Liver (tissue), 9 donors: ENCODE data around the gene PGS1. TPM values are rescaled to one million over a fixed set of nuclear protein-coding genes. Genes with fewer than 3 reads are reported as not detected.
"Not testable (repeated sequence)": the region's sequence is repeated elsewhere in the genome, so short reads cannot be mapped to it uniquely, and the experiment has no call there.

Experiments
- DNase-seq: peaks from one replicate; pipeline ENCODE4 v3.0.0-alpha.2; 2017; ENCODE audit warnings: low spot score
- H3K27ac ChIP-seq, 2 donors: one replicate each; pipeline ENCODE4 v1.7.0; 2013; ENCODE audit warnings: inconsistent platforms in 2 of 2, low read length in 2 of 2, control low read depth in 1 of 2, low read depth in 1 of 2, mild to moderate bottlenecking in 1 of 2
- H3K27me3 ChIP-seq, 4 donors: one replicate each; pipeline versions ENCODE4 v1.6.1 to v1.7.0; 2013; ENCODE audit warnings: low read length in 3 of 4, inconsistent platforms in 1 of 4, mild to moderate bottlenecking in 1 of 4, moderate library complexity in 1 of 4; ENCODE audit not compliant: control insufficient read depth in 4 of 4, insufficient read depth in 4 of 4
- H3K36me3 ChIP-seq, 4 donors: one replicate each; pipeline versions ENCODE4 v1.6.1 to v1.7.0; 2013; ENCODE audit warnings: low read length in 3 of 4, mild to moderate bottlenecking in 3 of 4, low read depth in 1 of 4, moderate library complexity in 1 of 4; ENCODE audit not compliant: control insufficient read depth in 4 of 4, insufficient read depth in 3 of 4
- H3K4me1 ChIP-seq, 4 donors: one replicate each; pipeline versions ENCODE4 v1.6.1 to v1.7.0; 2013; ENCODE audit warnings: low read length in 3 of 4, mild to moderate bottlenecking in 3 of 4, moderate library complexity in 1 of 4; ENCODE audit not compliant: control insufficient read depth in 4 of 4, insufficient read depth in 4 of 4
- H3K4me3 ChIP-seq, 3 donors: one replicate each; pipeline versions ENCODE4 v1.6.1 to v1.7.0; 2013; ENCODE audit warnings: low read length in 3 of 3, control low read depth in 1 of 3, low read depth in 1 of 3, mild to moderate bottlenecking in 1 of 3
- H3K9ac ChIP-seq, 2 donors: one replicate each; pipeline ENCODE4 v1.7.0; 2013; ENCODE audit warnings: low read length in 2 of 2, mild to moderate bottlenecking in 2 of 2, moderate library complexity in 2 of 2, control low read depth in 1 of 2, low read depth in 1 of 2
- H3K9me3 ChIP-seq, 4 donors: one replicate each; pipeline versions ENCODE4 v1.6.1 to v1.7.0; 2013; ENCODE audit warnings: low read length in 3 of 4; ENCODE audit not compliant: control insufficient read depth in 4 of 4
- ATF3 ChIP-seq: IDR thresholded peaks from 2 replicates; pipeline ENCODE4 v1.6.1; 2016; ENCODE audit warnings: antibody characterized with exemption
- EGR1 ChIP-seq, 2 donors: IDR thresholded peaks; 2 replicates each; pipeline ENCODE4 v1.6.1; 2016 to 2018; ENCODE audit warnings: antibody characterized with exemption in 2 of 2, low read depth in 2 of 2
- FOXA1 ChIP-seq: IDR thresholded peaks from 2 replicates; pipeline ENCODE4 v1.6.1; 2016; ENCODE audit warnings: antibody characterized with exemption
- FOXA2 ChIP-seq: IDR thresholded peaks from 2 replicates; pipeline ENCODE4 v1.6.1; 2016; ENCODE audit warnings: antibody characterized with exemption
- GABPA ChIP-seq, 2 donors: IDR thresholded peaks in 1 of 2; conservative IDR thresholded peaks in 1 of 2; 2 replicates each; pipeline ENCODE4 v1.6.1; 2016; ENCODE audit warnings: antibody characterized with exemption in 2 of 2, mild to moderate bottlenecking in 1 of 2, moderate library complexity in 1 of 2
- HNF4A ChIP-seq, 2 donors: conservative IDR thresholded peaks; 2 replicates each; pipeline ENCODE4 v1.6.1; 2016; ENCODE audit warnings: antibody characterized with exemption in 2 of 2, mild to moderate bottlenecking in 2 of 2
- HNF4G ChIP-seq: IDR thresholded peaks from 2 replicates; pipeline ENCODE4 v1.6.1; 2016; ENCODE audit warnings: antibody characterized with exemption
- NR2F2 ChIP-seq: IDR thresholded peaks from 2 replicates; pipeline ENCODE4 v1.6.1; 2016; ENCODE audit warnings: antibody characterized with exemption
- RAD21 ChIP-seq, 2 donors: IDR thresholded peaks; 2 replicates each; pipeline ENCODE4 v1.6.1; 2016; ENCODE audit warnings: antibody characterized with exemption in 2 of 2, mild to moderate bottlenecking in 2 of 2
- RXRA ChIP-seq, 2 donors: IDR thresholded peaks; 2 replicates each; pipeline ENCODE4 v1.6.1; 2017 to 2018; ENCODE audit warnings: antibody characterized with exemption in 2 of 2, mild to moderate bottlenecking in 1 of 2
- SP1 ChIP-seq: IDR thresholded peaks from 2 replicates; pipeline ENCODE4 v1.6.1; 2018; ENCODE audit warnings: antibody characterized with exemption, mild to moderate bottlenecking
- TAF1 ChIP-seq: conservative IDR thresholded peaks from 2 replicates; pipeline ENCODE4 v1.6.1; 2016; ENCODE audit warnings: antibody characterized with exemption, mild to moderate bottlenecking
- YY1 ChIP-seq: IDR thresholded peaks from 2 replicates; pipeline ENCODE4 v1.6.1; 2016; ENCODE audit warnings: antibody characterized with exemption, mild to moderate bottlenecking
- WGBS: extraction: QIAGEN DNeasy Blood & Tissue Kit; methylation state at CpG from one replicate; pipeline ENCODE4 v1.1.7; 2013; 5-methylcytosine and 5-hydroxymethylcytosine counted together
- polyA plus RNA-seq, 2 donors: library from polyadenylated mRNA; stranded (reverse) in 1 of 2; unstranded in 1 of 2; fragments of 200-250 nt in 1 of 2; fragments of >200 nt in 1 of 2; fragmentation: Nextera tagmentation in 1 of 2; extraction: Ambion mirVana in 1 of 2; gene quantifications; one replicate each; pipeline versions ENCODE4 v1.2.1 to v1.2.3, GENCODE V29; 2013 to 2015
- total RNA-seq, 2 donors: library from RNA; depleted of rRNA; stranded (reverse); fragments of >200 nt; gene quantifications; one replicate each; pipeline ENCODE4 v1.2.3, GENCODE V29; 2014
- TF ChIP-seq, protein P1 (sequence below): fragments of 150-350 bp; IDR thresholded peaks from 2 replicates; pipeline ENCODE4 v1.5.1; 2017; ENCODE audit warnings: improper control_type of control experiment, low read depth, low read length; ENCODE audit not compliant: missing input control
- TF ChIP-seq, protein P2 (sequence below): IDR thresholded peaks from 2 replicates; pipeline ENCODE4 v1.6.1; 2016; ENCODE audit warnings: antibody characterized with exemption
- TF ChIP-seq, protein P3 (sequence below): IDR thresholded peaks from 2 replicates; pipeline ENCODE4 v1.6.1; 2016; ENCODE audit warnings: antibody characterized with exemption
- TF ChIP-seq, protein P4 (sequence below): IDR thresholded peaks from 2 replicates; pipeline ENCODE4 v1.6.1; 2016; ENCODE audit warnings: antibody characterized with exemption, mild to moderate bottlenecking
- donor health status: healthy.
- donor health status: healthy.
- donor health status: healthy.
- donor health status: healthy.
- donor health status: healthy.

The PGS1 gene
- total and polyA plus RNA-seq, 4 donors = 8.1 to 24.1 (median 12.2) TPM

GRCh38 chr17:78330570-78331224, 47.8 kb upstream of the PGS1 start:
- no peaks in the 10 kb centered on the region for H3K27me3 ChIP-seq
- peaks cover 0 to 3% (median 0%) of the 10 kb centered on the region in 4 donors for H3K4me1 ChIP-seq
- WGBS = 73% methylated on average over 13 of the region's 13 CpGs
- H3K9me3 ChIP-seq = no peaks in the 10 kb centered on the region
- no peak for DNase-seq
- no peaks in the 10 kb centered on the region for H3K36me3 ChIP-seq
- no peak overlapping the region for H3K4me3 ChIP-seq
- no peak overlapping the region for H3K9ac ChIP-seq
- H3K27ac ChIP-seq = no peak overlapping the region
- no peak for TF ChIP-seq YY1
- TF ChIP-seq, protein P1, sequence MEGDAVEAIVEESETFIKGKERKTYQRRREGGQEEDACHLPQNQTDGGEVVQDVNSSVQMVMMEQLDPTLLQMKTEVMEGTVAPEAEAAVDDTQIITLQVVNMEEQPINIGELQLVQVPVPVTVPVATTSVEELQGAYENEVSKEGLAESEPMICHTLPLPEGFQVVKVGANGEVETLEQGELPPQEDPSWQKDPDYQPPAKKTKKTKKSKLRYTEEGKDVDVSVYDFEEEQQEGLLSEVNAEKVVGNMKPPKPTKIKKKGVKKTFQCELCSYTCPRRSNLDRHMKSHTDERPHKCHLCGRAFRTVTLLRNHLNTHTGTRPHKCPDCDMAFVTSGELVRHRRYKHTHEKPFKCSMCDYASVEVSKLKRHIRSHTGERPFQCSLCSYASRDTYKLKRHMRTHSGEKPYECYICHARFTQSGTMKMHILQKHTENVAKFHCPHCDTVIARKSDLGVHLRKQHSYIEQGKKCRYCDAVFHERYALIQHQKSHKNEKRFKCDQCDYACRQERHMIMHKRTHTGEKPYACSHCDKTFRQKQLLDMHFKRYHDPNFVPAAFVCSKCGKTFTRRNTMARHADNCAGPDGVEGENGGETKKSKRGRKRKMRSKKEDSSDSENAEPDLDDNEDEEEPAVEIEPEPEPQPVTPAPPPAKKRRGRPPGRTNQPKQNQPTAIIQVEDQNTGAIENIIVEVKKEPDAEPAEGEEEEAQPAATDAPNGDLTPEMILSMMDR = no peak
- TF ChIP-seq, protein P2, sequence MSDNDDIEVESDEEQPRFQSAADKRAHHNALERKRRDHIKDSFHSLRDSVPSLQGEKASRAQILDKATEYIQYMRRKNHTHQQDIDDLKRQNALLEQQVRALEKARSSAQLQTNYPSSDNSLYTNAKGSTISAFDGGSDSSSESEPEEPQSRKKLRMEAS = no peak
- no peak for TF ChIP-seq TAF1
- TF ChIP-seq FOXA1 = no peak
- TF ChIP-seq GABPA (IDR thresholded peaks at IDR 0.05 in 1 of 2, conservative IDR thresholded peaks at IDR 0.05 in 1 of 2) = no peak
- no peak for TF ChIP-seq SP1
- no peak for TF ChIP-seq FOXA2
- TF ChIP-seq, protein P3, sequence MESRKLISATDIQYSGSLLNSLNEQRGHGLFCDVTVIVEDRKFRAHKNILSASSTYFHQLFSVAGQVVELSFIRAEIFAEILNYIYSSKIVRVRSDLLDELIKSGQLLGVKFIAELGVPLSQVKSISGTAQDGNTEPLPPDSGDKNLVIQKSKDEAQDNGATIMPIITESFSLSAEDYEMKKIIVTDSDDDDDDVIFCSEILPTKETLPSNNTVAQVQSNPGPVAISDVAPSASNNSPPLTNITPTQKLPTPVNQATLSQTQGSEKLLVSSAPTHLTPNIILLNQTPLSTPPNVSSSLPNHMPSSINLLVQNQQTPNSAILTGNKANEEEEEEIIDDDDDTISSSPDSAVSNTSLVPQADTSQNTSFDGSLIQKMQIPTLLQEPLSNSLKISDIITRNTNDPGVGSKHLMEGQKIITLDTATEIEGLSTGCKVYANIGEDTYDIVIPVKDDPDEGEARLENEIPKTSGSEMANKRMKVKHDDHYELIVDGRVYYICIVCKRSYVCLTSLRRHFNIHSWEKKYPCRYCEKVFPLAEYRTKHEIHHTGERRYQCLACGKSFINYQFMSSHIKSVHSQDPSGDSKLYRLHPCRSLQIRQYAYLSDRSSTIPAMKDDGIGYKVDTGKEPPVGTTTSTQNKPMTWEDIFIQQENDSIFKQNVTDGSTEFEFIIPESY = no peak
- no peak for TF ChIP-seq HNF4G
- no peak for TF ChIP-seq HNF4A (conservative IDR thresholded peaks at IDR 0.05)
- TF ChIP-seq EGR1 (IDR thresholded peaks at IDR 0.05; ENCODE audit: low read depth in 2 of 2) = no peak
- no peak for TF ChIP-seq RAD21 (IDR thresholded peaks at IDR 0.05)
- TF ChIP-seq ATF3 = no peak
- TF ChIP-seq RXRA (IDR thresholded peaks at IDR 0.05) = no peak
- TF ChIP-seq NR2F2 = no peak
- TF ChIP-seq, protein P4, sequence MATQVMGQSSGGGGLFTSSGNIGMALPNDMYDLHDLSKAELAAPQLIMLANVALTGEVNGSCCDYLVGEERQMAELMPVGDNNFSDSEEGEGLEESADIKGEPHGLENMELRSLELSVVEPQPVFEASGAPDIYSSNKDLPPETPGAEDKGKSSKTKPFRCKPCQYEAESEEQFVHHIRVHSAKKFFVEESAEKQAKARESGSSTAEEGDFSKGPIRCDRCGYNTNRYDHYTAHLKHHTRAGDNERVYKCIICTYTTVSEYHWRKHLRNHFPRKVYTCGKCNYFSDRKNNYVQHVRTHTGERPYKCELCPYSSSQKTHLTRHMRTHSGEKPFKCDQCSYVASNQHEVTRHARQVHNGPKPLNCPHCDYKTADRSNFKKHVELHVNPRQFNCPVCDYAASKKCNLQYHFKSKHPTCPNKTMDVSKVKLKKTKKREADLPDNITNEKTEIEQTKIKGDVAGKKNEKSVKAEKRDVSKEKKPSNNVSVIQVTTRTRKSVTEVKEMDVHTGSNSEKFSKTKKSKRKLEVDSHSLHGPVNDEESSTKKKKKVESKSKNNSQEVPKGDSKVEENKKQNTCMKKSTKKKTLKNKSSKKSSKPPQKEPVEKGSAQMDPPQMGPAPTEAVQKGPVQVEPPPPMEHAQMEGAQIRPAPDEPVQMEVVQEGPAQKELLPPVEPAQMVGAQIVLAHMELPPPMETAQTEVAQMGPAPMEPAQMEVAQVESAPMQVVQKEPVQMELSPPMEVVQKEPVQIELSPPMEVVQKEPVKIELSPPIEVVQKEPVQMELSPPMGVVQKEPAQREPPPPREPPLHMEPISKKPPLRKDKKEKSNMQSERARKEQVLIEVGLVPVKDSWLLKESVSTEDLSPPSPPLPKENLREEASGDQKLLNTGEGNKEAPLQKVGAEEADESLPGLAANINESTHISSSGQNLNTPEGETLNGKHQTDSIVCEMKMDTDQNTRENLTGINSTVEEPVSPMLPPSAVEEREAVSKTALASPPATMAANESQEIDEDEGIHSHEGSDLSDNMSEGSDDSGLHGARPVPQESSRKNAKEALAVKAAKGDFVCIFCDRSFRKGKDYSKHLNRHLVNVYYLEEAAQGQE = no peak

- H3K9ac ChIP-seq, H3K9me3 ChIP-seq, H3K4me3 ChIP-seq: not testable (repeated sequence)
Observed at GRCh38 chr17:78331355-78331754, 47.1 kb upstream of the PGS1 start.

More at GRCh38 chr17:78331355-78331754, 47.1 kb upstream of the PGS1 start:
- not testable (repeated sequence) for H3K36me3 ChIP-seq, DNase-seq, H3K27ac ChIP-seq, H3K27me3 ChIP-seq, H3K4me1 ChIP-seq
- WGBS = 77% methylated on average over 12 of the region's 12 CpGs
